ENCODE measurements around the gene CELF1. TPM values are rescaled to one million over a fixed set of nuclear protein-coding genes. Genes with fewer than 3 reads are reported as not detected.

The CELF1 gene
- total and polyA plus RNA-seq, 7 experiments from 2014 or later, result 41.1 to 148 (median 117) TPM

GRCh38 chr11:47589118-47589517, 36.2 kb upstream of the CELF1 start:
- POLR2A ChIA-PET, result no interaction called here
- Mint-ChIP-seq H3K9me3 (no peaks in the 10 kb centered on the region), H3K4me3 (no peak overlapping the region), H3K4me1 (peaks cover 0 to 14% (median 9%) of the 10 kb centered on the region in 7 donors), H3K27me3 (peaks cover 18 to 21% (median 19%) of the 10 kb centered on the region in 5 donors), H3K27ac (no peak overlapping the region), H3K36me3 (peaks cover 3 to 10% (median 5%) of the 10 kb centered on the region in 5 donors)
- DNase-seq (no peak), ATAC-seq (no peak)
- CTCF ChIA-PET, result no interaction called here
- Histone ChIP-seq H3K27me3 (ENCODE audit: control insufficient read depth in 2 of 2, insufficient read depth in 2 of 2, low read length in 2 of 2) (peaks cover 6 to 18% of the 10 kb centered on the region in 2 donors), H3K9me3 (ENCODE audit: control insufficient read depth in 2 of 3, low read length in 3 of 3) (no peaks in the 10 kb centered on the region), H3K27ac (ENCODE audit: low read depth, low read length) (no peak overlapping the region), H3K36me3 (ENCODE audit: control insufficient read depth in 2 of 3, insufficient read depth in 3 of 3, low read length in 3 of 3) (peaks cover under 1 to 17% (median 3%) of the 10 kb centered on the region in 3 experiments), H3K4me3 (ENCODE audit: low read length) (no peak overlapping the region), H3K4me1 (ENCODE audit: control insufficient read depth in 2 of 2, insufficient read depth in 2 of 2, low read length in 2 of 2) (peaks cover 0 to 6% of the 10 kb centered on the region in 2 donors)
- intact Hi-C loops (cut with micrococcal nuclease), result no loop called here

DNA sequence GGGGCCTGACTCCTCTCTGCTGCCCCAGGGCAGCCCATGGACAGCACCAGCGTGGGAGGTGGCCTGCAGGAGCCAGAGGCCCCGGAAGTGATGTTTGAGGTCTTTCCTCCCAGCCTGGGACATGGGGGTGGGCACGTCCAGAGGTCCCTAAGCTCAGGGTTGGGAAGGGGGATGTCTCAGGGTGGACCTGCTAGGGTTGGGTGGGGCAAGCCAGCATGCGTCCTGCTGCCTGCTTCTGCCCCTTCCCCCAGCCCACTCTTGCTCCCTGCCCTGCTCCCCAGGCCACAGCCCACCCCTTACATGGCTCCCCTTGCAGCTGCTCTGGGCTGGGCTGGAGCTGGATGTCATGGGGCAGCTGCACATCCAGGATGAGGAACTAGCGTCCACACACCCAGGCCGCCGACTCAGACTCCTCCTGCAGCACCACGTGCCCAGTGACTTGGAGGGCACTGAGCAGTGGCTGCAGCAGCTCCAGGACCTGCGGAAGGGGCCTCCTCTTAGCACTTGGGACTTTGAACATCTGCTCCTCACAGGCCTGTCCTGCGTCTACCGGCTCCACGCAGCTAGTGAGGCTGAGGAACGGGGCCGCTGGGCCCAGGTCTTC, 34.9 kb upstream of the CELF1 start:
- ATAC-seq, result peak; percentile 77
- no peak overlapping the region for H3K27ac Mint-ChIP-seq
- intact Hi-C loops (cut with micrococcal nuclease), result no loop called here

GRCh38 chr11:47587039-47587716, 34.2 kb upstream of the CELF1 start:
- Mint-ChIP-seq H3K36me3 (peaks cover 11 to 25% (median 16%) of the 10 kb centered on the region in 5 donors), H3K27me3 (peaks cover under 1 to 5% (median 2%) of the 10 kb centered on the region in 5 donors), H3K4me1 (peaks cover 0 to 13% (median 2%) of the 10 kb centered on the region in 7 donors), H3K9me3 (no peaks in the 10 kb centered on the region), H3K4me3 (no peak overlapping the region), H3K27ac (no peak overlapping the region)
- Histone ChIP-seq H3K27ac (ENCODE audit: low read depth, low read length) (no peak overlapping the region), H3K9me3 (ENCODE audit: control insufficient read depth in 2 of 3, low read length in 3 of 3) (no peaks in the 10 kb centered on the region), H3K36me3 (ENCODE audit: control insufficient read depth in 2 of 3, insufficient read depth in 3 of 3, low read length in 3 of 3) (peaks cover 17 to 37% (median 22%) of the 10 kb centered on the region in 3 experiments), H3K27me3 (ENCODE audit: control insufficient read depth in 2 of 2, insufficient read depth in 2 of 2, low read length in 2 of 2) (peaks cover 0 to 1% of the 10 kb centered on the region in 2 donors), H3K4me3 (ENCODE audit: low read length) (no peak overlapping the region), H3K4me1 (ENCODE audit: control insufficient read depth in 2 of 2, insufficient read depth in 2 of 2, low read length in 2 of 2) (no peaks in the 10 kb centered on the region)
- ChIA-PET POLR2A (no interaction called here), CTCF (no interaction called here)
- intact Hi-C loops (cut with micrococcal nuclease), result no loop called here
- no peak for ATAC-seq
- no peak for DNase-seq

More for the DNA sequence above, 34.9 kb upstream of the CELF1 start:
- peaks cover 10 to 20% (median 12%) of the 10 kb centered on the region in 5 donors for H3K36me3 Mint-ChIP-seq
- Histone ChIP-seq H3K27me3 (ENCODE audit: control insufficient read depth in 2 of 2, insufficient read depth in 2 of 2, low read length in 2 of 2) (peaks cover 0 to 7% of the 10 kb centered on the region in 2 donors), H3K4me1 (ENCODE audit: control insufficient read depth in 2 of 2, insufficient read depth in 2 of 2, low read length in 2 of 2) (no peaks in the 10 kb centered on the region), H3K36me3 (ENCODE audit: control insufficient read depth in 2 of 3, insufficient read depth in 3 of 3, low read length in 3 of 3) (peaks cover 13 to 30% (median 16%) of the 10 kb centered on the region in 3 experiments), H3K9me3 (ENCODE audit: control insufficient read depth in 2 of 3, low read length in 3 of 3) (no peaks in the 10 kb centered on the region), H3K27ac (ENCODE audit: low read depth, low read length) (no peak overlapping the region), H3K4me3 (ENCODE audit: low read length) (no peak overlapping the region)
- CTCF ChIA-PET, result no interaction called here
- no peak for DNase-seq
- H3K9me3 Mint-ChIP-seq, result no peaks in the 10 kb centered on the region
- POLR2A ChIA-PET, result no interaction called here
- peaks cover 0 to 16% (median 2%) of the 10 kb centered on the region in 7 donors for H3K4me1 Mint-ChIP-seq
- H3K4me3 Mint-ChIP-seq, result no peak overlapping the region
- H3K27me3 Mint-ChIP-seq, result peaks cover 7 to 11% (median 9%) of the 10 kb centered on the region in 5 donors

DNA sequence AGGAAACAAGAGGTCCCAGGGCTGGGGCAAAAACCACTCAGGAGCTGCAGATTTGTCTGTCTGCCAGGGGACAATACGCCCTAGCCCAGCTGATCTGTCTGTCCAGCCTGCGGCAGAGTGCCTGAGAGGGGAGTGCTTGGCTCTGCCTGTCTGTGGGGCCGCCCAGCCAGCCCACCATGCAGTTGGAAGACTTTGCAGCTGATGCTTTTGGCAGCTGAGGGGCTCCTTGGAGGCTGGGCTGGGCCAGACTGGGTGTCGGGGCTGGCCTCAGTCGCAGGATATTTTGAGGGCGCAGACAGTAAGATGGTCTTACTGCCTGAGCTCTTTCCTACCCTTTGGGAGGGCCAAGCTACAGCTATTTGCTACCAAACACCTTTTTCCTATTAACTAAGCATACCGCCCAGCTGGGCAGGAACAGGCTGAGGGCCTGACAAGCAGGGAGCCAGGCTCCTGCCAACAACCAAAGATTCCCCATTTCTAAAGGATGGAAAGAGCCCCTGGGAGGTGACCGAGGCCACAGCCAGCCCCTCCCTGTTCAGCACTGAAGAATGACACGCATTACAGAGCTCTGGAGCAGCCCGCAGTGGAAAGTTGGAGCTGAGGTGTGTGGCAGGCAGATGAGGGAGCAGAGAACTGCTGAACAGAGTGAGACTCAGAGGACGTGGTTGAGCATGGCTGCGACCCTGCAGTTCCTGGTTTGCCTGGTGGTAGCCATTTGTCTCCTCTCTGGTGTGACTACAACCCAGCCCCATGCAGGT, 33.3 kb upstream of the CELF1 start, which contains the start of gene FAM180B:
Gene FAM180B (plus strand): TSS at position 581 of the 758 bp plus-strand sequence. CDS start 91 bp downstream, at position 672.
- H3K9me3 ChIP-seq (ENCODE audit: control insufficient read depth in 2 of 3, low read length in 3 of 3), result no peaks in the 10 kb centered on the region
- intact Hi-C loops (cut with micrococcal nuclease), result no loop called here
- H3K36me3 ChIP-seq (ENCODE audit: control insufficient read depth in 2 of 3, insufficient read depth in 3 of 3, low read length in 3 of 3), result peaks cover 26 to 46% (median 28%) of the 10 kb centered on the region in 3 experiments
- DNase-seq, result no peak
- no peak within 1 kb of the TSS for H3K27ac ChIP-seq (ENCODE audit: low read depth, low read length)
- no peaks in the 10 kb centered on the region for H3K27me3 ChIP-seq (ENCODE audit: control insufficient read depth in 2 of 2, insufficient read depth in 2 of 2, low read length in 2 of 2)
- no peak within 1 kb of the TSS for H3K4me3 ChIP-seq (ENCODE audit: low read length)
- Mint-ChIP-seq H3K4me3 (no peak within 1 kb of the TSS), H3K4me1 (peaks cover 0 to 10% (median 0%) of the 10 kb centered on the region in 7 donors), H3K27me3 (no peaks in the 10 kb centered on the region), H3K9me3 (no peaks in the 10 kb centered on the region), H3K36me3 (peaks cover 11 to 32% (median 19%) of the 10 kb centered on the region in 5 donors), H3K27ac (no peak within 1 kb of the TSS)
- no peaks in the 10 kb centered on the region for H3K4me1 ChIP-seq (ENCODE audit: control insufficient read depth in 2 of 2, insufficient read depth in 2 of 2, low read length in 2 of 2)
- POLR2A ChIA-PET, result no interaction called here
- ATAC-seq, result no peak
- CTCF ChIA-PET, result no interaction called here

DNA sequence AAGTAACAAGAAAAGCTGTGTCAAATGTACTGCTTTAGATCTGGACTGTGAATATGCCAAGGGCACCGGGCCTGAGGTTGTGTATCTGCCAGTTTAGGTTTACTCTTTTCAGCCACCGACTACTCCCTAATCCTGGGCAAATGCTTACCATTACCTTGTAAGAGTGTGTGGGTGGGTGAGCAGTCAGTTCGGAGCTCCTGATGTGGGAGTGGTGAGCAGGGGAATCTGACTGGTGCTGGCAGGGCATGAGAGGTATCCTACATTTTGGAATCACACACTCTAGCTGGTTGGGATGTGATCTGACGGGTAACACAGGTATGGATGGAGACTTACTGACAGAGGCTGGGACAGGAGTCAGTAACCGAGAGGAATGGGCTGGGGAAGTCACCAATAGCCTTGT, 30.9 kb upstream of the CELF1 start:
- peaks cover 0 to 2% (median 0%) of the 10 kb centered on the region in 11 donors for H3K9me3 Mint-ChIP-seq
- Histone ChIP-seq H3K36me3 (ENCODE audit: control insufficient read depth in 2 of 3, insufficient read depth in 3 of 3, low read length in 3 of 3) (peaks cover 28 to 59% (median 30%) of the 10 kb centered on the region in 3 experiments), H3K9me3 (ENCODE audit: control insufficient read depth in 2 of 3, low read length in 3 of 3) (no peaks in the 10 kb centered on the region), H3K27ac (ENCODE audit: low read depth, low read length) (no peak overlapping the region), H3K4me1 (ENCODE audit: control insufficient read depth in 2 of 2, insufficient read depth in 2 of 2, low read length in 2 of 2) (peaks cover 12% of the 10 kb centered on the region in 2 donors), H3K27me3 (ENCODE audit: control insufficient read depth in 2 of 2, insufficient read depth in 2 of 2, low read length in 2 of 2) (no peaks in the 10 kb centered on the region), H3K4me3 (ENCODE audit: low read length) (no peak overlapping the region)
- intact Hi-C loops (cut with micrococcal nuclease), result no loop called here
- POLR2A ChIA-PET, result no interaction called here
- no peak for ATAC-seq
- no peak for DNase-seq
- peaks cover 6 to 29% (median 19%) of the 10 kb centered on the region in 7 donors for H3K4me1 Mint-ChIP-seq
- peaks cover 13 to 36% (median 21%) of the 10 kb centered on the region in 5 donors for H3K36me3 Mint-ChIP-seq
- no peak overlapping the region for H3K27ac Mint-ChIP-seq
- CTCF ChIA-PET, result no interaction called here
- no peak overlapping the region for H3K4me3 Mint-ChIP-seq
- no peaks in the 10 kb centered on the region for H3K27me3 Mint-ChIP-seq
